Stomach (tissue), 9 donors: ENCODE data around the gene RCBTB2. TPM values are rescaled to one million over a fixed set of nuclear protein-coding genes. Genes with fewer than 3 reads are reported as not detected.

Source experiments
- DNase-seq, 2 donors: peaks; one replicate each; pipeline versions ENCODE4 v3.0.0 to v3.0.0-alpha.2; 2013 to 2019
- H3K27ac ChIP-seq, 5 donors: fragments of 200-600 bp in 4 of 5; sonication (generic) in 4 of 5; one replicate each; pipeline ENCODE4 v1.5.1; 2013 to 2019; ENCODE audit warnings: mild to moderate bottlenecking in 1 of 5, moderate library complexity in 1 of 5
- H3K27me3 ChIP-seq, 3 donors: fragments of 200-600 bp; sonication (generic); one replicate each; pipeline ENCODE4 v1.5.1; 2017 to 2019; ENCODE audit warnings: mixed run types in 1 of 3
- H3K36me3 ChIP-seq, 4 donors: fragments of 200-600 bp; sonication (generic); 1 replicate in 3 of 4; 2 replicates in 1 of 4; pipeline ENCODE4 v1.5.1; 2016 to 2019
- H3K4me1 ChIP-seq, 4 donors: fragments of 200-600 bp; sonication (generic); one replicate each; pipeline ENCODE4 v1.5.1; 2016 to 2019
- H3K4me3 ChIP-seq, 4 donors: fragments of 200-600 bp; sonication (generic) in 3 of 4; one replicate each; pipeline ENCODE4 v1.5.1; 2016 to 2019; ENCODE audit warnings: mild to moderate bottlenecking in 1 of 4
- H3K9me3 ChIP-seq, 4 donors: fragments of 200-600 bp; sonication (generic); one replicate each; pipeline ENCODE4 v1.5.1; 2016 to 2019
- EP300 ChIP-seq: sonication (generic); formaldehyde crosslinking; IDR thresholded peaks from one replicate; pipeline ENCODE4 v1.6.1; 2017; ENCODE audit warnings: antibody characterized with exemption
- POLR2A ChIP-seq, 4 donors: fragments of 450-650 bp; IDR thresholded peaks; one replicate each; pipeline ENCODE4 v1.6.1; 2016; ENCODE audit warnings: antibody characterized with exemption in 4 of 4, control low read depth in 2 of 4, mild to moderate bottlenecking in 1 of 4, moderate library complexity in 1 of 4
- POLR2AphosphoS5 ChIP-seq, 3 donors: sonication (generic); formaldehyde crosslinking; IDR thresholded peaks; one replicate each; pipeline ENCODE4 v1.6.1; 2016; ENCODE audit warnings: antibody characterized with exemption in 3 of 3
- WGBS, 5 donors: extraction: QIAGEN DNeasy Blood & Tissue Kit in 3 of 5; methylation state at CpG; one replicate each; pipeline versions ENCODE4 v1.1.5 to v1.1.7; 2013 to 2018; 5-methylcytosine and 5-hydroxymethylcytosine counted together
- intact Hi-C: fragments of 100-400 bp; cut with DNase I; formaldehyde crosslinking; loops from one replicate; pipeline ENCODE4 v1.15.1; 2023; ENCODE audit warnings: low total_unique reads
- polyA plus RNA-seq, 3 donors: library from polyadenylated mRNA; stranded (reverse); fragments of 200-250 nt; gene quantifications; one replicate each; pipeline ENCODE4 v1.2.3, GENCODE V29; 2013
- total RNA-seq, 5 donors: library from RNA; depleted of rRNA; stranded (reverse); fragments of >200 nt; gene quantifications; one replicate each; pipeline versions ENCODE4 v1.1.0 to v1.2.3, GENCODE V29; 2014 to 2016
- TF ChIP-seq, protein P1 (sequence below), 7 experiments: fragments of 450-650 bp in 4 of 7; fragments of 200-600 bp in 3 of 7; sonication (generic) in 3 of 7; IDR thresholded peaks; one replicate each; pipeline ENCODE4 v1.5.1; 2016 to 2019; ENCODE audit warnings: antibody characterized with exemption in 7 of 7, control low read depth in 2 of 7, mild to moderate bottlenecking in 1 of 7
- donor health status: healthy with polysubstance abuse.
- donor health status: Bipolar disorder and iron deficiency.
- donor health status: healthy.

RCBTB2 gene
- total and polyA plus RNA-seq, 8 donors, result 0.29 to 56.6 (median 7.6) TPM

DNA sequence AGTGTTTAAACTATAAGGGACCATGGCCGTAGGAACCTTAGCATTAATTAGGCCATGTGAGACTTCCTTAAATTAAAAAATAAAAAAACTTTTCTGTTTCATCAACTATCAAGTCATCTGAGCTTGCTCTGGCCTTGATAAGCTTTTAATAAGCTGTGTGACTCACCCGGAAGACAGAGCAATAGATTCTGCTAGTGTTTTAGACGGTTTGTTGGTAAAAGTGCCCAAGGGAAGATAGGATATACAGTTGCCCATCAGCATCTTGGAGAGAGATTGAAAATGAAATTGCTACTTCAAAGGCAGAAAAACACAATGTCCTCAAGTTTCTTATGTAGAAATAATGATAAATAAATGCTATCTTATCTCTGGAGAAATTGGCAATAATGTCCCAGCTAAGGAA lies 31.2 kb upstream of the RCBTB2 start:
- no peaks in the 10 kb centered on the region for H3K27me3 ChIP-seq
- H3K9me3 ChIP-seq, result no peaks in the 10 kb centered on the region
- TF ChIP-seq POLR2AphosphoS5 (IDR thresholded peaks at IDR 0.05) (no peak), POLR2A (IDR thresholded peaks at IDR 0.05) (no peak), EP300 (no peak)
- TF ChIP-seq, protein P1, sequence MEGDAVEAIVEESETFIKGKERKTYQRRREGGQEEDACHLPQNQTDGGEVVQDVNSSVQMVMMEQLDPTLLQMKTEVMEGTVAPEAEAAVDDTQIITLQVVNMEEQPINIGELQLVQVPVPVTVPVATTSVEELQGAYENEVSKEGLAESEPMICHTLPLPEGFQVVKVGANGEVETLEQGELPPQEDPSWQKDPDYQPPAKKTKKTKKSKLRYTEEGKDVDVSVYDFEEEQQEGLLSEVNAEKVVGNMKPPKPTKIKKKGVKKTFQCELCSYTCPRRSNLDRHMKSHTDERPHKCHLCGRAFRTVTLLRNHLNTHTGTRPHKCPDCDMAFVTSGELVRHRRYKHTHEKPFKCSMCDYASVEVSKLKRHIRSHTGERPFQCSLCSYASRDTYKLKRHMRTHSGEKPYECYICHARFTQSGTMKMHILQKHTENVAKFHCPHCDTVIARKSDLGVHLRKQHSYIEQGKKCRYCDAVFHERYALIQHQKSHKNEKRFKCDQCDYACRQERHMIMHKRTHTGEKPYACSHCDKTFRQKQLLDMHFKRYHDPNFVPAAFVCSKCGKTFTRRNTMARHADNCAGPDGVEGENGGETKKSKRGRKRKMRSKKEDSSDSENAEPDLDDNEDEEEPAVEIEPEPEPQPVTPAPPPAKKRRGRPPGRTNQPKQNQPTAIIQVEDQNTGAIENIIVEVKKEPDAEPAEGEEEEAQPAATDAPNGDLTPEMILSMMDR (IDR thresholded peaks at IDR 0.05), result no peak
- WGBS, 5 donors, result 40 to 56% (median 52%) methylated on average over 3 of the region's 3 CpGs
- intact Hi-C loops, result no loop called here
- H3K27ac ChIP-seq, result peak overlapping the region in 1 of 5 donors; percentile 5
- no peak for DNase-seq
- no peaks in the 10 kb centered on the region for H3K36me3 ChIP-seq
- H3K4me3 ChIP-seq, result no peak overlapping the region
- H3K4me1 ChIP-seq, result peaks cover 13 to 44% (median 23%) of the 10 kb centered on the region in 4 donors

DNA sequence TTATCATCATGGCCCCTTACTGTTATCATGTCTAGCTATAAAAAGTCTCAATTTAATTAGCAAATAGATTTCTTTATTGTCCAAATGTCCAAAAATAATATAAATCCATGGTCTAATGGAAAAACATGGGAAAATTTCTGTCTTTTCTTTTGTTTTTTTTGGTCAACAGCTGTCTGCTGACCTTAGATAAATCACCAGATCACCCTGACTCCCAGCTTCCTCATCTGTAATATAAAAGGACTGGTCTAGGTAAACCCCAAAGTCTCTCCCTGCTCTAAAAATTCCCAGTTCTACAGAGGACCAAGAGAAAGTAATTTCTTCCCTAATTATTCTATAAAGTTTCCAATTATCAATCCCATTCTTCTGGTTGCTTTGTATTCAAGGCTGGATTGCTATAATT lies 30.7 kb upstream of the RCBTB2 start:
- Histone ChIP-seq H3K4me3 (no peak overlapping the region), H3K27ac (peak overlapping the region in 1 of 5 donors; percentile 5), H3K9me3 (no peaks in the 10 kb centered on the region), H3K27me3 (no peaks in the 10 kb centered on the region), H3K36me3 (no peaks in the 10 kb centered on the region), H3K4me1 (peaks cover 10 to 39% (median 18%) of the 10 kb centered on the region in 4 donors)
- intact Hi-C loops, result no loop called here
- TF ChIP-seq, protein P1 (IDR thresholded peaks at IDR 0.05), result no peak
- TF ChIP-seq EP300 (no peak), POLR2A (IDR thresholded peaks at IDR 0.05) (no peak), POLR2AphosphoS5 (IDR thresholded peaks at IDR 0.05) (no peak)
- no peak for DNase-seq

DNA sequence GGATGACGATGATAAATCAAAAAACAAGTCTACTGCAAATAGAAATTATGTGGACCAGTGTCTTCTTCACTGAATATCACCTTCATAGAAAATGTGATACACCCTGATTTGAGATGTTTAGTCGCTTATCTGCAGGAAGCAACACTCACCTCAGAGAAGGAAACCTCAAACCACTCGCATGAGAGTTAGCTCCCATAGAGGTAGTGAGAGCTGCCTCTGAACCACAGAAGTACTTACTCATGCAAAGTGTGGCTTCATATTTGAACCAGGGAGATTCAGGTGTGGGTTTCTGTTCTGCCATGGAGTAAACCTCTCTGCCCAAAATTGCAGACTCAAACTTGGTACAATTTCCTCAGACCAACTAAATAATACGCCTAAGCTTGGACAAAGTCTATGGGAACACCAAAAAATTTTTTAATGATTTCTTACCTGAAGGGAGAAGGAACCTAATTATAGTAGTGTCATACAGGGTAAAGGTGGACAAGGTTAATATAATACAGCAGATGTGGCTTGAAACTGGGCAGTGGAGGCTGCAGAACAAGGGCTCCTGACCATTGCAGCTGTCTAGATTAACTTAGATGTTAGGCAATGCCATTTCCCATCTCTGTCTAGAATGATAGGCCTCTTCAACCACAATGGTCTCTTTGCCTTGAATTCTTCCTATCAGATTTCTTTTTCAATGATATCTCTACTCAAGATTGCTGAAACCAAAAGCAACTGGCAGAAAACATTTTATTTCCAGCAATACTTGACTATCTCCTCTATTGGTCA lies 29.6 kb upstream of the RCBTB2 start:
- intact Hi-C loops, result no loop called here
- 62 to 87% (median 75%) methylated on average over 4 of the region's 4 CpGs for WGBS, 5 donors
- peak in 1 of 2 donors; percentile 66 for DNase-seq

DNA sequence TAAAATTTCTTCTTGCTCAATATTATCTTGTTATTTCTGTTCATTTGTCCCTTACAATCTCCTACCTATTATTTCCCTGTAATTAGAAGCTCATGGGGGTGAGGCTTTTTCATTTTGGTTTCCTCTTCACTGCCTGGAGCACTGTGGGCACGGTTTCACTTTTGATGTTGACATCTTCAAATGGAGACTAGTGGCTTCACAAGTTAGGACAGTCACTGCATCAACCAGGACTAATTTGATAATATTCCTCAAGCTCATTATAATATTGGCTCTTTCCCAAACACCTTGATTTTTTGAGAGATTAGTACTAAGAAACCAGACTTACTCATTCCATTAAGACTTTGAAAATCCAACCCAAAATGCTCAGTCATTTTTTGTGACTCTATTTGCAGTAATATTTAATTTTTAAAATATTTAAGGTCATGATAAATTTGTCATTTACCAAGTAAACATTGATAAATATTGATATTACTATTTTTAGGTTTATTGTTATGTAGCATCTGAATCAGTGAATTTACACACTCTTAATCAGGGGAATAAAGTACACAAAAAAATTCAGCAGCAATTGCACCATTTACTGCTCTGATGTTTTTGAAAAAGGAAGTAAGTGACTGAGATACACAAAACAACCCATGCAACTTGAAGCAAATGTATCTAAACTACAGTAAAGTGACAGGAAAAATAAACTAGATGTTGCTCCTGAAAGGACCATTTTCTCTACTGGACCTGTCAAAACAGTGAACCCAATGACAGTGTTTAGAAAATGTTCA lies 28.8 kb upstream of the RCBTB2 start:
- no peak for DNase-seq
- no peak overlapping the region for H3K4me3 ChIP-seq
- H3K27ac ChIP-seq, result peak overlapping the region in 2 of 5 donors; percentile 1 to 57
- TF ChIP-seq POLR2A (IDR thresholded peaks at IDR 0.05), result no peak
- TF ChIP-seq EP300, result no peak
- TF ChIP-seq, protein P1 (IDR thresholded peaks at IDR 0.05), result no peak
- no peak for TF ChIP-seq POLR2AphosphoS5 (IDR thresholded peaks at IDR 0.05)
- H3K4me1 ChIP-seq, result peaks cover 0 to 21% (median 3%) of the 10 kb centered on the region in 4 donors
- H3K36me3 ChIP-seq, result no peaks in the 10 kb centered on the region
- H3K27me3 ChIP-seq, result no peaks in the 10 kb centered on the region
- intact Hi-C loops, result no loop called here
- 57 to 77% (median 73%) methylated on average over 1 of the region's 1 CpG for WGBS, 5 donors
- no peaks in the 10 kb centered on the region for H3K9me3 ChIP-seq

More for the DNA sequence above, 29.6 kb upstream of the RCBTB2 start:
- TF ChIP-seq POLR2A (IDR thresholded peaks at IDR 0.05) (no peak), POLR2AphosphoS5 (IDR thresholded peaks at IDR 0.05) (no peak), EP300 (no peak)
- TF ChIP-seq, protein P1 (IDR thresholded peaks at IDR 0.05), result no peak
- H3K27ac ChIP-seq, result peak overlapping the region in 2 of 5 donors; percentile 1 to 57
- H3K4me3 ChIP-seq, result no peak overlapping the region
- H3K9me3 ChIP-seq, result no peaks in the 10 kb centered on the region
- peaks cover 3 to 28% (median 9%) of the 10 kb centered on the region in 4 donors for H3K4me1 ChIP-seq
- no peaks in the 10 kb centered on the region for H3K36me3 ChIP-seq
- no peaks in the 10 kb centered on the region for H3K27me3 ChIP-seq
